ENCODE data around the gene ZBTB20.

- TF ChIP-seq CTCF (IDR thresholded peaks at IDR 0.05; ENCODE audit: borderline replicate concordance, extremely low read depth, low read length, poor library complexity, severe bottlenecking) (no peak), EZH2 (IDR thresholded peaks at IDR 0.05; ENCODE audit: borderline replicate concordance, low read depth, low read length, severe bottlenecking) (no peak)
Observed at GRCh38 chr3:115071166-115071565, 75.9 kb downstream of the ZBTB20 start.

Data from DND-41 (cell line).